Measurements from ENCODE around the gene KRT12. TPM values are rescaled to one million over a fixed set of nuclear protein-coding genes. Genes with fewer than 3 reads are reported as not detected.

Gene KRT12
- total RNA-seq, 1 donor from 2014 or later = not detected

DNA sequence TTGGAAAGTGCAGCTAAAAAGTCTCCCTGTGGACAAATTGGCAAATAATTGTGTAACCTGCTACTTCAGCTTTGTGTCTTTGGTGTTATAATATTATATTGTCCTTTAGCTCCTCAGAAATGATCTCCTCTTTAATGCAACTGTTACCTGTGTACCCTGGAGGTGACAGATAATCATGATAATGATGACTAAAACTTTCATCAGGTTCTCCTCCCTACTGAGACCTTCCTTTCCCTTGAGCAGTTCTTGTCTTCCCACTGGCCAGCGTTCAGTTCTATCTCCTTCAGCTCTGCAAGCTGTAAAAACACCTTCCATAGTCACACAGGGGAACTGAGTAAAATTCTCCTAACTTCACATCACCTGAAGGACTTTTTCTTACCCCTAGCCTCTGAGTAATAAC, 14.7 kb downstream of the KRT12 start:
- ATAC-seq (ENCODE audit: poor library complexity) (no peak), DNase-seq (no peak)
- intact Hi-C loops (cut with DNase I) = no loop called here

DNA sequence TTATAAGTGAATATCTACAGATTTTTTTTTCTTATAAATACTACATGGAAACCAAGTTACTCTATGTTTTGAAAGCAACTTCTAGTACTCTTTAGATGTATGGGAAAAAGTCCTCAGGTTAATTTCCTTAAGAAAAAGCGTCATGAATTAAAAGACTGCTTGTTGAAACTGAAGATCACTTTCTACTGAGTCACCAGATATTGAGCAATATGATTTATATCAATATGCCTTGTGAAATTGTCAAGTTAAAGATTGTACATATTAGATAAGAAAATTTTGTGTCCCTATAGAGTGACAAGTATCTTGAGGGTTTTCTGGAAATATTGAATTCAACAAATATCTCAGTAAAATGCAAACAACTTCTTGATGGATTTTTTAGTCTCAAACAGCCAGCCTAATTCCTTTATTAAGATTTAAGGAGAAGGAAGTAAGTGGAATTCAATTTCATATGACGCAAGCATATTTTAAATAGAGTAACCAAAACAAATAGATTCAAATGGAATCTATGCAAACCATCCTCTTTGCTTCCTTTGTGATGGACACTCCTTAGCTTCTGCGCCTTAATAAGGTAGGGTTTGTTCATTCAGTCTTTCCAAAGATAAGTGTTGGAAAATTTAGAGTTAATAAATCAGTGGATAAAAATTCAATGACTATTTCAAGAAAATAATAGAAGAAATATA, 16.6 kb downstream of the KRT12 start:
- no peak for DNase-seq
- intact Hi-C loops (cut with DNase I) = no loop called here
- no peak for ATAC-seq (ENCODE audit: poor library complexity)

- DNase-seq (no peak), ATAC-seq (ENCODE audit: poor library complexity) (no peak)
- intact Hi-C loops (cut with DNase I) = no loop called here
Observed at GRCh38 chr17:40849723-40850122, 17.3 kb downstream of the KRT12 start.

DNA sequence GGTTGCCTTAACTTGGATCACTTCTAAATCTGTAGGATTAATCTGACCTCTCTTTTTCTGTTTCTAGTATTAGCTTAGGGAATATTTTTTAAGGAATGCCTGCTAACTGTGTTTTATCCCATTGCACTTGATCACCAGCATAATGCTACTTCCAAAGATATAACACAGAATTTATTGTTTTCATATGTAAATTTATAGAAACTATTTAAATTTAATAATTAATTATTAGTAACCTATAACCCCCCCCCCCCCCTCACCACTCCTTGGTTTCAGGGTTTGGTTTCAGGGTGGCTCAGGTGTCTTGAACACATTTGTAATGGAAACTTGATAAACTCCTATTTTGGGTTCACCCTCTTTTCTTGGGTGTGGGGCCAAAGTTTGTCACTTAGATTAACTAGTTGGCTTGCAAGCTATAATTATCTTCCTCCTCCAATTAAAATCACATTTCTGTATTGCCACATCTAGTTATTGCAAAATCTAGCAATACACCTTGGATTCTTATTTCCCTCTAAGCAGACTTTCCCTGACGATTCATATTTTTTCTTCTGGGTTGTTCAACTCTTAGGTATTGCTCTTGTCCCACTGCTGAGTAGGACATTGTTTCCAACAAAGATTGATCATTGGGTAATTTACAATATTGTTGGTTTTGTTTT, 18.3 kb downstream of the KRT12 start:
- DNase-seq (no peak), ATAC-seq (ENCODE audit: poor library complexity) (no peak)
- intact Hi-C loops (cut with DNase I) = no loop called here

DNA sequence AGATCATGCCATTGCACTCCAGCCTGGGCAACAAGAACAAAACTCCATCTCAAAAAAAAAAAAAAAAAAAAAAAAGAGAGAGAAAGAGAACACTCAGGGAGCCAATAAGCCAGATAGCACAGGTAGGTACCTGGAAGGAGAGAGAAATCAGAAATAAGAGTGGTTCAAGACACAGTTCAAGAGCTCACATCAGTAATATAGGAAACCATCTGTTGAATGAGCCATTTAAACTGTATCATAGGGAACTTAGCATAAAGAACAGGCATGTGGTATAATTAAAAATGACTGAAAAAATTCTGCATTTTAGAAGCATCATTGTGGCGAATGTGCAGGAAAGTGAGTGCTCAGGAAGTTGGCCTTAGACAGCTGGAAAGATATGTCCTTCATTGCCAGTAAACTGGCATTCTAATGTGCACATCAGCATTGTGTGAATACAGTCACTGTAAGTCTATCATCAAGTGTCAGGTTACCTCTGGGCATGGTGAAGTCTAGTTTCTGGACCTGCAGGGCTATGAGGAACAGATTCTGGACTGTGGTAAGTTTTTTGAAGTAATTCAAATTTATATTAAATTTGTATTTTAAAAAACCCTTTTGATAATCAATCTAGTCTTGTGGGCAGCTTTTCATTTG, 20.4 kb downstream of the KRT12 start:
- DNase-seq = no peak
- intact Hi-C loops (cut with DNase I) = no loop called here
- no peak for ATAC-seq (ENCODE audit: poor library complexity)

DNA sequence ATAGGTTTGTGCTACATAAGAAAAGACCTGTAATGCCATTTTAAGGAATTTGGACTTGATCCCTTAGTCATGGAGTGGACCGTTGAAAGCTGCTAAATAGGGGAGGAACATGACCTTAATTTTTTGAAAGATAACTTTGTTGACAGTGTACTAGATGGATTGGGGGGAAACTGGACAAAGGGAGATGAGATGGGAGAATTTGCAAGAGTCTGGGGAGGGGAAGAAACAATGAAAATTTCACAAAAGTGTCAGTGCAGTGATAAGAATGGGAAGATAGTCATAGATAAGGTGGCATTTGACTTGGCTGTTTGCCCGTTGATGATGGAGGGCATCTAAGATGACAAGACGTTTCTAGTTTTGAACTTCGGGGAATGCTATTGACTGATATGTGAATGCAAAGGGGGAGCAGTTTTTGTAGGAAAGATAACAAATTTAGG, 22.3 kb downstream of the KRT12 start:
- no peak for ATAC-seq (ENCODE audit: poor library complexity)
- no peak for DNase-seq
- intact Hi-C loops (cut with DNase I) = no loop called here

- ATAC-seq (ENCODE audit: poor library complexity) (no peak), DNase-seq (no peak)
- intact Hi-C loops (cut with DNase I) = no loop called here
Observed at GRCh38 chr17:40843242-40843641, 23.8 kb downstream of the KRT12 start.

DNA sequence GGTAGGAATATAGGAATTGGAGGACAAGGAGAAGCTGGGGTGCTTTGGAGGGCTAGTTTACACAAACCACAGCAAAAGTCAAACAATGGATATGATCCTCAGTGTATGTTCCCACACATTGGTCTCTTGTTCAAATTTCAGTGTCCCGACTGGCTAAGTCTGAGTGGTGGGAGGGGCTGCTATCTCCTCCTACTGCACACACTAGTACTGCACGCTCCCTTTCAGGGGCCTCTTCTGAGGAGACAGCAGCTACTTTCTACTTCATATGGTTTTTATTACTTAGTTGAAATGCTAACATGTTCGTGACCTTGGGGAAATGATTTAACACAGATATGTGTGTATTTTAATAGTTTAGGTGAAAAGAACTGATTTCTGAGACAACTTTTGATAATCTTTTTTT, 25.8 kb downstream of the KRT12 start:
- DNase-seq = no peak
- intact Hi-C loops (cut with DNase I) = no loop called here
- ATAC-seq (ENCODE audit: poor library complexity) = no peak

DNA sequence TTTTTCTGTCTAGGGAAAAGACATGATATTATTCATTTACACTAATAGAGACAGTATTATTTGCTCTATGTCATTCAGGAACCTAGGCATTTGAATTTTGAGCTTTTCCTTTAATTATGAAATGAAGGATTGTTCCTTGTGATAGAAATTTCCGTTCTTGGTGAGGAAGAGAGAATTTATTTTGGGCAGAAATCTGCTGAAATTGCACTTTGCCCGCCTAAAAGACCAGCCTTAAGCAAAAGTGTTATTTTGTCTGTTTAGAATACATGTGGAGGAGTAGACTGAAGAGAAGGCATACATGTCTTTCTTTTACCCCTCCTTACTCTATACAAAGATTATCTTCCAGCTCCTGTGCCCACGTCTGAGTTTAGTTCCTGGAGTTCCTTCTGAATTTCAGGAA, 27.8 kb downstream of the KRT12 start:
- ATAC-seq (ENCODE audit: poor library complexity) (no peak), DNase-seq (no peak)
- intact Hi-C loops (cut with DNase I) = no loop called here

DNA sequence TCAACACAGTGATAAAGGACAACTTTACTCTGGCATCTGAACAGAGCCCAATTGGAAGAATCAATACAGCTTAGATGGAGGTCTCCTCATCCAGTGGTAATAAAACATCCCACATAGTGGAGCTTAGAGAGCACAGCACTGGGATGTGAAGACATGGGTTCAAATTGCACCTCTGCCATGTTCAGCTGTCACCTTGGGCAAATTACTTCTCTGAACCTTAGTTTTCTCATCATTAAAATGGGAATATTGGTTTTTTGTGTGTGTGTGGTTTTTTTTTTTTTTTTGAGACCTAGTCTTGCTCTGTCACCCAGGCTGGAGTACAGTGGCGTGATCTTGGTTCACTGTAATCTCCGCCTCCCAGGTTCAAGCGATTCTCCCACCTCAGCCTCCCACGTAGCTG, 31.0 kb downstream of the KRT12 start:
- intact Hi-C loops (cut with DNase I) = no loop called here
- no peak for ATAC-seq (ENCODE audit: poor library complexity)
- DNase-seq = no peak

GRCh38 chr17:40833882-40834281, 33.1 kb downstream of the KRT12 start:
- no peak for ATAC-seq (ENCODE audit: poor library complexity)
- DNase-seq = no peak
- intact Hi-C loops (cut with DNase I) = no loop called here

DNA sequence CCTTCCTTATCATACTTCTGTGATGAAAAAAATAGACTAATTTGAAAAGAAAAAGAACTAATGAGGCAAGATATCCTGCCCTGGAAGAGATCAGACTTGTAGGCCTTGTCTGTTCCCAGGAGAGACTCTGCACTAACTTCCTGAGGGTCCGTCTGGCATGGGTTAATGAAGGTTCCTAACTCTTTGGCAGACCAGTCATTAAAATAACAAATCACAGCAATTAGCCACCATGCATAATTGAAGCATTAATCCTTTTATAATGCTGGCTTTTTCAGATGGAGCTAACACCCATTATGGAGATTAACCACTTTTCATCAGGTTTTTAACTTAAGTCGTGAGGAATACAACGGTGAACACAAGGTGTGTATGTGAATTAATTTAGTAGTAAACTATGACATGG, 34.2 kb downstream of the KRT12 start:
- DNase-seq = no peak
- intact Hi-C loops (cut with DNase I) = no loop called here
- no peak for ATAC-seq (ENCODE audit: poor library complexity)

- ATAC-seq (ENCODE audit: poor library complexity) (no peak), DNase-seq (no peak)
- intact Hi-C loops (cut with DNase I) = no loop called here
Observed at GRCh38 chr17:40830085-40830776, 36.8 kb downstream of the KRT12 start.

DNA sequence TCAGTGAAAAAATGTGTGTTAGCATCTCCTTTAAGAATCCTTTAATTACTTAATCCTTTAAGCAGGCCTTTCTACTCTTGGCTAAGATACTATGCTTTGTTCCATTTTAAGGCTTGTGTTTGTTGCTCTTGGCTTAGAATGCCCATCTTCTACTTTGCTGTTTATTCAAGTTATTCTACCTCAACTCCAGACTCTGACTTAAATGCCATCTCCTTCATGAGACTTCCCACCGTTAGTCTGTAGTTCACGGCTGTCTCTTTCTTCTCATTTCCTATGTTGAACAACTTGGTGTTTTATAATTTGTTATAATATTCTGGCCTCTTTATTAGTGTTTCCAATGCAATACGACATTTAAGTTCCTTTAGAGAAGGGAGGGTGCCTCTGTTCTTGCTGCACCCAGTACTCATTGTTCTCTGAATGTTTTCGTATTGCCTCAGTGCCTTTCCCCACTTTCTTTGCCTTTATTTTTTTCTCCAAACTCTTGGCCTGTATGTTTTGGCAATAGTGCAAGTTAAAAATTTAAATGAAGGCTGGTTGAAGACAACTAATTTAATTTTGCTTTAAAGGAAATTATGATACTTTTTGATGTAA, 38.5 kb downstream of the KRT12 start:
- DNase-seq (no peak), ATAC-seq (ENCODE audit: poor library complexity) (no peak)
- intact Hi-C loops (cut with DNase I) = no loop called here

DNA sequence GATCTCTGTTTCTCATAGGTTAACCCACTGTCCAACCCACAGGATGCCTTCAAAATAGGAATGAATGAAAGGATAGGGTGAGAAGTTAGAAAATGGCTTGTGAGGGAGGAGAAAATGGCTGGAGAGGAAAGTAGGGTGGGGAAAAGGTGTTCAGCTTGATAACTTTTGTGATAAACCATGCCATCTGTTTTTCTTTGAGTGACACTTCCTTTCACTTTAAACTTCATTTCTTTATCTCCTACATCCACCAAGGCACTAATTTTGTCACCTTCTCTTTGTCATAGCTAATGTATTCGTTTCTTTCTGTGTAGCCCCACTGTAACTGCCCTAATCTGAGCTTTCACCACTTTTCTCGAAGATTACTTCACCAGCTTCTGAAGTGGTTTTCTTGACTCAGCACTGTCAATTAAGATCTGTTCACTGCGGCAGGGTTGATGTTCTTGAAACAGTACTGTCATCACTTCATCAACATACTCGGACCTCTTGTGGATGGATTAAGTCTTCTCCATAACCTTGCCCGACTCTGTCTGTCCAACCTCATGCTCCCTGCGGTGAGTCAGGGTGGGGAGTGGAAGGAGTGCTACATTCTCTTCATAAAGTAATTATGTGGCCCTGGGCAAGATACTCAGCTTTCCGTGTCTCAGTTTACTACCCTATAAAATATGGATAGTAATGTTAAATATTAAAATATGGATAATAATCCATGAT, 39.1 kb downstream of the KRT12 start:
- intact Hi-C loops (cut with DNase I) = no loop called here
- DNase-seq (no peak), ATAC-seq (ENCODE audit: poor library complexity) (no peak)

- ATAC-seq (ENCODE audit: poor library complexity) (no peak), DNase-seq (no peak)
- intact Hi-C loops (cut with DNase I) = no loop called here
Observed at GRCh38 chr17:40825599-40825998, 41.4 kb downstream of the KRT12 start.

GRCh38 chr17:40824015-40824832, 42.8 kb downstream of the KRT12 start:
- intact Hi-C loops (cut with DNase I) = no loop called here
- DNase-seq (no peak), ATAC-seq (ENCODE audit: poor library complexity) (no peak)

All from Right ventricle myocardium superior (tissue), 1 donor.